DMS53 (cell line): ENCODE data around the gene DHX58.
"Not testable (repeated sequence)": the region's sequence is repeated elsewhere in the genome, so short reads cannot be mapped to it uniquely, and the experiment has no call there.

Source experiments
- DNase-seq: peaks from one replicate; lab custom pipeline; 2025; lab: John Stamatoyannopoulos, UW

Gene DHX58

GRCh38 chr17:42112552-42113176 lies at the start of gene DHX58:
TSS of gene DHX58 (minus strand) at chr17:42112714. CDS start at chr17:42111892, 822 bp downstream.
- DNase-seq: peak; percentile 88

- no peak for DNase-seq
These were observed 48.0 kb upstream of the DHX58 start for GRCh38 chr17:42160531-42160910.

- no peak for DNase-seq
These were observed 47.4 kb upstream of the DHX58 start for GRCh38 chr17:42159796-42160530.

- no peak for DNase-seq
These were observed 43.1 kb upstream of the DHX58 start for GRCh38 chr17:42155614-42156045.

GRCh38 chr17:42153919-42154742 lies 41.6 kb upstream of the DHX58 start:
- peak; percentile 31 for DNase-seq

DNA sequence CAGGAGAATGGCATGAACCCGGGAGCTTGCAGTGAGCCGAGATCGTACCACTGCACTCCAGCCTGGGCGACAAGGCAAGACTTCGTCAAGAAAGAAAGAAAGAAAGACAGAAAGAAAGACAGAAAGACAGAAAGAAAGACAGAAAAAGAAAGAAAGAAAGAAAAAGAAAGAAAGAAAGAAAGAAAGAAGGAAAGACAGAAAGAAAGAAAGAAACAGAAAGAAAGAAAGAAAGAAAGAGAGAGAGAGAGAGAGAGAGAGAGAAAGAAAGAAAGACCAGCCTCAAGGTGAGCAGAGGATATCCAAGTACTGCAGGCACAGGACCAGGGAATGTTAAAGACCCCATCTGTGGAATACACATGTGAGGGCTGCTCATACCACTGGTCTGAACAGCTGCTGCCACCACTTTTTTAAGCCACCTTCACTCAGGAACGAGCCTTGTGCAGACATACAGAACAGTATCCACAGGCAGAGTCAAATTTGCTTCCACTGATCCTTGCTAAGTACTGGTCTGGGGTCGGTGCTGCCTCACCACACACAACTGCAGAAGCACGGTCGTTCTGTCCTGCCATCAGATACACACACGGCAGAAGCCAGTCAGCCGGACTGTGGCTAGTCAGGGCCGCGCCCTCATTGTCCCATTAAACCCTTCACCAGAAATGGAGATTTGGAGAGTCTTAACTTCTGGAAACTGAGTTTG lies 34.5 kb upstream of the DHX58 start:
- DNase-seq: no peak

DNA sequence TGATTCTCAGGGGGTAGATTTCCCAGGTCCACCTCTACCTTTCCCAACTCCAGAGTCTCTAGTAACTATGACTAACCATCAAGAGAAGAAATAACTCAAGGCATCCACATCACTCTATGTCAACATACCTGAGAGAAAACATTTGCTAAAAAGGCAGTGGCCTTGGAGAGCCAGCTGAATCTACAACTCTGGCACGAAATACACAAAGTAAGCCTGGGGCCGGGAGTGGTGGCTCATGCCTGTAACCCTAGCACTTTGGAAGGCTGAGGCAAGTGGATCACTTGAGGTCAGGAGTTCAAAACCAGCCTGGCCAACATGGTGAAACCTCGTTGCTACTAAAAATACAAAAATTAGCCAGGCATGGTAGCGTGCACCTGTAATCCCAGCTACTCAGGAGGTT lies 30.6 kb upstream of the DHX58 start:
- not testable (repeated sequence) for DNase-seq

- DNase-seq: no peak
These were observed 29.9 kb upstream of the DHX58 start for GRCh38 chr17:42142371-42142896.

DNA sequence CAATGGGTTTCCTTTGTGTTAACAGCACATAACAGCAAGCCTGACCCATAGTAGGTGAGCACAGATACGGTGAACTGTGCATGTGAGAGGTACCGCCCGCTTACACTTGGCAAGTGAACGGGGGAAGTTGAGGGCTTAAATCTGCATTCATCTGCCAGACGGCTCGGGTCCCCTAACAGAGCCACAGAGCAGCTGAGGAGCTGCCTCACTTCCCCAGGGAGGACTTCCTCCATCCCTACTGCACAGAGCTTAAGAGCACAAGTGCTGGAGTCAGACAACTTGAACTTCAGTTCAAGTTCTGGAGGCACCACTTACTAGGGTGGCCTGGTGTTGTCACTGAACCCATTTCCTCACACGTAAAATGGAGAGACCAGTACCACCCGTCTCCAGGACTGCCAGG lies 28.9 kb upstream of the DHX58 start:
- no peak for DNase-seq

- not testable (repeated sequence) for DNase-seq
These were observed 28.2 kb upstream of the DHX58 start for GRCh38 chr17:42140690-42141089.

GRCh38 chr17:42138749-42139492 lies 26.4 kb upstream of the DHX58 start:
- no peak for DNase-seq

DNA sequence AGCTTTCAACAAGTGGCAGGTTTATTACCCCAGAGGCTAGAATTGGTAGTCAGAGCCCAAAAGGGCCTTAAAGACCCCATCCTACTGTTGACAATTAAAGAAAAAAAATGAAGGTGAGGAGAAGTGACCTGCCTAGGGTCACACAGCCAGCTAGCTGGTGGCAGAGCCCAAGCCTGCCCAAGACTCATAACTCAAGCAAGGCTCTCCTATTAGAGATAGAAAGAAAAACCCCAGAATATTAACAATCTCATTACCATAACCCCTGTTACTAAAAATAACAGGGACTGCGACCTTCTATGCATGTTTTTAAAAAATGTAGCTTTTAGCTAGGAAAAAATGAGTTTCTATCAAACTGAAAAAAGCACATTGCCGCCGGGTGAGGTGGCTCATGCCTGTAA lies 24.1 kb upstream of the DHX58 start:
- no peak for DNase-seq

GRCh38 chr17:42135664-42136653 lies 23.4 kb upstream of the DHX58 start:
- DNase-seq: peak; percentile 95

GRCh38 chr17:42135151-42135550 lies 22.6 kb upstream of the DHX58 start:
- no peak for DNase-seq

DNA sequence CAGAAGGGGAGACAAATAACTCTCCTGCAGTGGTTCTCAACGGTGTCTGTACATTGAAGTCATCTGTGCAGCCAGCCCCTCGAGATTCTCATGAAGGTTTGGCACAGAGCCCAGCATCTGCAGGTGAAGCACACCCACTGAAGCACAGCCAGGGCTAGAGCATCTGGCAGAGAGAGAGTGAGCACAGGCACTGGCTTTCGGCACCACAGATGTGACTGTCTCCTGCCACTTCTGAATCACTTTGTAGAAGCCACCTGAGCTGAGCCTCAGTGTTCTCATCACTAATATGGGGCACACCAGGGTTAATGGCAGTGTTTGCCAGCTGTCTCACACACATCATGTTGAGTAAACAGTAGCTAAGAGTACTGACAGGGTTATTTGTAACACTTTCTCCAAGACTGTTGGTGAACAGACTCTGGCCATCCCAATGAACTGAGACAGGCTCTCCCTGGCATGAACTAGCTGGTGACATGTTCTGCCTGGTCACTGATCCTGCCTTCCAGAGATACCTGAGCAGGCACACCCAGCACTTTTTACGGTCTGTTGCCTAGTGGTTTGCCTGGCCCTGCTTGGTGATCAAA lies 21.0 kb upstream of the DHX58 start:
- peak; percentile 84 for DNase-seq

DNA sequence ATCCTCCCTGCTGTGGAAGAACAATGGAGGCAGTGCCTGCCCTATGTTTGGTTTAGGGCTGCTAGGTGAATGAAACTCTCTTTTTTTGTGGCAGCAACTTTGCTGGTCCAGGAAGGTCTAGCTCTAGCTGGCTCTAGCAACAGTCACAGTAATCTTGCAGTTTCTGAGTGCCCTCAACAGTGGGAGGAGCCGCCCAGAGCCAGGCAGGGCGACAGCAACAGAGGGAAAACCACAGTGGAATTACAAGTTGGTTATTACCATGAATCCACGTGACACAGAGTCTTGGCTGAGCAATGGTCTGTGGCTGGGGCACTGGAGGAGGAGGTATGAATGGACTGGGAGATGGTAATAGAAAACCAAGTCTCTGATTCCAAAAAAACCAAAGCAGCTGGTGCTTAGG lies 20.4 kb upstream of the DHX58 start:
- DNase-seq: peak; percentile 45

DNA sequence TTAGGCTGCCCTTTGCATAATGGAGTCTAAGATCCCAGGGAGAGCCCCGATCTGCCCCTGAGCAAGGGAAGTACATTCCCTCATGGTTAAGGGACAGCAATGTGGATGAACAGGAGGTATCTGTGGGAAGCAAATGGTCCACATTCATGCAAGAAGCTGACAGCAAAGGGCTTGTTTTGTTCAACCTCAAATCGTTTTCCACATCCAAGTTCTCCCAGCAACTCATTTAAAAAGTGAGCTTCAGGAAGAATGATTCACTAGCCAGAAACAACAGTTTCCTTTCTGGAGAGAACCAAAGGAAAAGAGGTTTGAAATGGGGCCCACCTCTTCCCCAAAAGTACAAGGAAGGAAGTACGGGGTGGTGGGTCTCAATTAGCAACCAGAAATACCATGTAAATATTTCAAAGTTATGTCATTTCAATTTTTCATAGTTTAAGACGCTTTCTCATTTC lies 19.5 kb upstream of the DHX58 start:
- DNase-seq: no peak

DNA sequence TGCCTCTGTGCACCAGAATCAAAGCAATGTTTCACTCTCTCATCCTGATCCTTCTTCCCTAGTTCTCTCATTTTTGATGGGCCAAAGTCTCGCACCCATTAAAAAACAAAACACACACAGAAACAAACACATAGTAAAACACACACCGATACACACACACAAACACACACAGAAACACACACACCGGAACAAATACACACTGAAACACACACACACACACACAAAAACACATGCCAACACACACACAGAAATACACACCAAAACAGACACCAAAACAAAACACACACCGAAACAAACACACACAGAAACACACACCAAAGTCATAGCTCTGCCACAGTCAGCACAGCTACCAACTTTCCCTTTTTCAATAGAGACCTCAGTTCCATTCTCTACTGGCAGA lies 18.7 kb upstream of the DHX58 start:
- DNase-seq: no peak

GRCh38 chr17:42130310-42130936 lies 17.9 kb upstream of the DHX58 start:
- DNase-seq: no peak
